Neural cell (in vitro differentiated cells): ENCODE data around the gene COG5. TPM values are rescaled to one million over a fixed set of nuclear protein-coding genes. Genes with fewer than 3 reads are reported as not detected.

ENCODE experiments used
- H2AFZ ChIP-seq: fragments of 200-600, 300-800 bp; sonication (generic), shearing (Covaris generic); 2 replicates; pipeline ENCODE4 v1.6.0; 2014; ENCODE audit warnings: low read depth, mild to moderate bottlenecking, antibody characterized with exemption, low read length, moderate library complexity
- H3F3A ChIP-seq: fragments of 200-600 bp; shearing (Covaris generic); 2 replicates; pipeline ENCODE4 v1.6.1; 2016; ENCODE audit warnings: mild to moderate bottlenecking, moderate library complexity, mixed read lengths, antibody characterized with exemption, low read length; ENCODE audit not compliant: insufficient read depth, poor library complexity, severe bottlenecking
- H3K27ac ChIP-seq: fragments of 200-600, 300-800 bp; sonication (generic), shearing (Covaris generic); 2 replicates; pipeline ENCODE4 v1.5.1; 2014; ENCODE audit warnings: mild to moderate bottlenecking, low read length, moderate library complexity
- H3K27me3 ChIP-seq: fragments of 300-800, 200-600 bp; sonication (generic), shearing (Covaris generic); 2 replicates; pipeline ENCODE4 v1.6.0; 2014; ENCODE audit warnings: mild to moderate bottlenecking, low read depth, low read length, moderate library complexity; ENCODE audit not compliant: insufficient read depth
- H3K36me3 ChIP-seq: fragments of 300-800, 200-600 bp; sonication (generic), shearing (Covaris generic); 2 replicates; pipeline ENCODE4 v1.5.1; 2014; ENCODE audit warnings: mild to moderate bottlenecking, antibody characterized with exemption, low read length, moderate library complexity; ENCODE audit not compliant: insufficient read depth
- H3K4me2 ChIP-seq: fragments of 300-800, 200-600 bp; sonication (generic), shearing (Covaris generic); 2 replicates; pipeline ENCODE4 v1.6.0; 2014; ENCODE audit warnings: mild to moderate bottlenecking, low read length
- H3K4me3 ChIP-seq: fragments of 300-800, 200-600 bp; sonication (generic), shearing (Covaris generic); 2 replicates; pipeline ENCODE4 v1.5.1; 2014; ENCODE audit warnings: mild to moderate bottlenecking, low read length, moderate library complexity
- H3K79me2 ChIP-seq: fragments of 200-600 bp; shearing (Covaris generic); replicated peaks from 2 replicates; pipeline ENCODE4 v1.6.0; 2014; ENCODE audit warnings: mild to moderate bottlenecking, low read length, moderate library complexity; ENCODE audit not compliant: insufficient read depth
- H3K9ac ChIP-seq: fragments of 300-800, 200-600 bp; sonication (generic), shearing (Covaris generic); 2 replicates; pipeline ENCODE4 v1.6.1; 2016; ENCODE audit warnings: mild to moderate bottlenecking, low read length, mixed read lengths
- H3K9me2 ChIP-seq: fragments of 200-600 bp; shearing (Covaris generic); 2 replicates; pipeline ENCODE4 v1.6.1; 2016; ENCODE audit warnings: mild to moderate bottlenecking, low read length, mixed read lengths; ENCODE audit not compliant: insufficient read depth
- H3K9me3 ChIP-seq: fragments of 200-600, 300-800 bp; sonication (generic), shearing (Covaris generic); 2 replicates; pipeline ENCODE4 v1.6.1; 2016; ENCODE audit warnings: mild to moderate bottlenecking, mixed run types, low read length, moderate library complexity, mixed read lengths
- H4K20me1 ChIP-seq: fragments of 200-600 bp; shearing (Covaris generic); 2 replicates; pipeline ENCODE4 v1.6.1; 2016; ENCODE audit warnings: mild to moderate bottlenecking, mixed run types; ENCODE audit not compliant: insufficient read depth
- CTCF ChIP-seq: fragments of 450-650 bp; IDR thresholded peaks from 2 replicates; pipeline ENCODE4 v1.5.1; 2014; ENCODE audit warnings: antibody characterized with exemption, mild to moderate bottlenecking, moderate library complexity; ENCODE audit not compliant: poor library complexity, severe bottlenecking
- EP300 ChIP-seq: fragments of 450-650 bp; conservative IDR thresholded peaks from 2 replicates; pipeline ENCODE4 v1.6.1; 2014; ENCODE audit warnings: antibody characterized with exemption, mild to moderate bottlenecking, moderate library complexity; ENCODE audit not compliant: poor library complexity, severe bottlenecking
- EZH2 ChIP-seq: fragments of 200-600, 300-800 bp; shearing (Covaris generic), sonication (generic); IDR thresholded peaks from 2 replicates; pipeline ENCODE4 v1.6.1; 2014; ENCODE audit warnings: antibody characterized with exemption, low read length, borderline replicate concordance, mild to moderate bottlenecking; ENCODE audit not compliant: insufficient read depth, poor library complexity, severe bottlenecking
- MXI1 ChIP-seq: fragments of 450-650 bp; conservative IDR thresholded peaks from 2 replicates; pipeline ENCODE4 v1.6.1; 2014; ENCODE audit warnings: antibody characterized with exemption, mild to moderate bottlenecking; ENCODE audit not compliant: poor library complexity, severe bottlenecking
- POLR2AphosphoS5 ChIP-seq: IDR thresholded peaks from 2 replicates; pipeline ENCODE4 v1.6.1; 2012
- RAD21 ChIP-seq: fragments of 450-650 bp; conservative IDR thresholded peaks from 2 replicates; pipeline ENCODE4 v1.6.1; 2014; ENCODE audit warnings: antibody characterized with exemption, mild to moderate bottlenecking, moderate library complexity
- REST ChIP-seq: IDR thresholded peaks from 2 replicates; pipeline ENCODE4 v1.6.1; 2012; ENCODE audit warnings: borderline replicate concordance
- SMC3 ChIP-seq: fragments of 450-650 bp; conservative IDR thresholded peaks from 2 replicates; pipeline ENCODE4 v1.6.1; 2014; ENCODE audit warnings: antibody characterized with exemption, mild to moderate bottlenecking, moderate library complexity; ENCODE audit not compliant: poor library complexity
- TAF1 ChIP-seq: IDR thresholded peaks from 2 replicates; pipeline ENCODE4 v1.6.1; 2012; ENCODE audit warnings: low read depth
- polyA plus RNA-seq: library from polyadenylated mRNA; depleted of rRNA; stranded (reverse); fragments of >200 nt; gene quantifications from 2 replicates; pipeline ENCODE4 v1.2.3, GENCODE V29; 2014

The COG5 gene
- polyA plus RNA-seq, 1 donor from 2014 or later = 13.3 TPM

GRCh38 chr7:107206136-107206535 lies 357.6 kb downstream of the COG5 start:
- H3K36me3 ChIP-seq = peaks cover 12% of the 10 kb centered on the region
- no peak overlapping the region for H3K9ac ChIP-seq
- no peak overlapping the region for H3K4me2 ChIP-seq
- TF ChIP-seq EP300 (no peak), RAD21 (no peak), MXI1 (no peak), EZH2 (no peak), CTCF (no peak), TAF1 (no peak)
- H3K79me2 ChIP-seq = no peaks in the 10 kb centered on the region
- no peaks in the 10 kb centered on the region for H3K9me2 ChIP-seq
- H3K4me3 ChIP-seq = no peak overlapping the region
- no peaks in the 10 kb centered on the region for H3K9me3 ChIP-seq
- no peak overlapping the region for H3K27ac ChIP-seq
- H3K27me3 ChIP-seq = no peaks in the 10 kb centered on the region
- no peaks in the 10 kb centered on the region for H4K20me1 ChIP-seq
- H2AFZ ChIP-seq = no peak overlapping the region
- H3F3A ChIP-seq = no peaks in the 10 kb centered on the region

- Histone ChIP-seq H3K4me3 (no peak overlapping the region), H3K9ac (no peak overlapping the region), H3K4me2 (no peak overlapping the region), H3K27ac (no peak overlapping the region), H3K27me3 (no peaks in the 10 kb centered on the region), H3K9me3 (no peaks in the 10 kb centered on the region), H3K36me3 (peaks cover 12% of the 10 kb centered on the region), H3K79me2 (no peaks in the 10 kb centered on the region), H3F3A (no peaks in the 10 kb centered on the region), H3K9me2 (no peaks in the 10 kb centered on the region), H2AFZ (no peak overlapping the region), H4K20me1 (no peaks in the 10 kb centered on the region)
- TF ChIP-seq RAD21 (no peak), MXI1 (no peak), CTCF (no peak), EP300 (no peak), REST (no peak), POLR2AphosphoS5 (no peak), TAF1 (no peak), EZH2 (no peak), SMC3 (no peak)
These were observed 360.1 kb downstream of the COG5 start for GRCh38 chr7:107203607-107204006.
